WTC11 (cell line): ENCODE measurements around the gene NDUFAF8. TPM values are rescaled to one million over a fixed set of nuclear protein-coding genes. Genes with fewer than 3 reads are reported as not detected.

Source experiments
- ATAC-seq: fragments of 200-7000 bp; cut with Tn5 transposase; 2 replicates; pipeline ENCODE4 v1.10.0; 2021; ENCODE audit warnings: mild to moderate bottlenecking, moderate library complexity
- CTCF ChIA-PET: fragments of 300-600 bp; sonication (Branson Sonifier 250); formaldehyde crosslinking; loops from one replicate; lab custom pipeline; 2021; ENCODE audit warnings: antibody characterized with exemption; lab: Charles Lee
- POLR2A ChIA-PET: fragments of 350-600 bp; sonication (Branson Sonifier 250); formaldehyde crosslinking; loops from one replicate; lab custom pipeline; 2021; ENCODE audit warnings: antibody characterized with exemption; lab: Charles Lee
- DNase-seq: peaks from one replicate; pipeline ENCODE4 v3.0.0; 2021; ENCODE audit warnings: low spot score
- H3K27ac Mint-ChIP-seq: 2 replicates; pipeline ENCODE4 v1.8.0; 2021; ENCODE audit warnings: mixed read lengths
- H3K27me3 Mint-ChIP-seq: 2 replicates; pipeline ENCODE4 v1.8.0; 2021; ENCODE audit warnings: low read depth, mild to moderate bottlenecking, moderate library complexity, mixed read lengths
- H3K36me3 Mint-ChIP-seq: 2 replicates; pipeline ENCODE4 v1.8.0; 2021; ENCODE audit warnings: mixed read lengths
- H3K4me1 Mint-ChIP-seq: 2 replicates; pipeline ENCODE4 v1.8.0; 2022; ENCODE audit warnings: mixed read lengths
- H3K4me3 Mint-ChIP-seq: 2 replicates; pipeline ENCODE4 v1.8.0; 2021; ENCODE audit warnings: mild to moderate bottlenecking, moderate library complexity, mixed read lengths
- H3K9me3 Mint-ChIP-seq: 2 replicates; pipeline ENCODE4 v1.8.0; 2021; ENCODE audit warnings: mixed read lengths
- AR ChIP-seq: fragments of 250-450 bp; sonication (Bioruptor Pico); IDR thresholded peaks from 2 replicates; pipeline ENCODE4 v1.9.0; 2021; ENCODE audit warnings: mild to moderate bottlenecking
- CREM ChIP-seq: sonication (generic); formaldehyde crosslinking; IDR thresholded peaks from 2 replicates; pipeline ENCODE4 v1.8.1; 2022; ENCODE audit warnings: mild to moderate bottlenecking, missing genetic modification reagents, moderate library complexity
- E2F4 ChIP-seq: sonication (generic); formaldehyde crosslinking; IDR thresholded peaks from 2 replicates; pipeline ENCODE4 v1.8.1; 2022; ENCODE audit warnings: low read depth, mild to moderate bottlenecking, moderate library complexity, missing genetic modification reagents, borderline replicate concordance
- ESRRA ChIP-seq: sonication (generic); formaldehyde crosslinking; IDR thresholded peaks from 2 replicates; pipeline ENCODE4 v1.8.1; 2022; ENCODE audit warnings: mild to moderate bottlenecking, missing genetic modification reagents, borderline replicate concordance
- FOXP1 ChIP-seq: sonication (generic); formaldehyde crosslinking; IDR thresholded peaks from 2 replicates; pipeline ENCODE4 v1.8.0; 2022; ENCODE audit warnings: missing genetic modification reagents, mild to moderate bottlenecking, moderate library complexity, borderline replicate concordance
- GABPB1 ChIP-seq: sonication (generic); formaldehyde crosslinking; IDR thresholded peaks from 2 replicates; pipeline ENCODE4 v1.8.1; 2023; ENCODE audit warnings: mild to moderate bottlenecking, missing genetic modification reagents
- IRF1 ChIP-seq: sonication (generic); formaldehyde crosslinking; IDR thresholded peaks from 2 replicates; pipeline ENCODE4 v1.8.0; 2023; ENCODE audit warnings: missing genetic modification reagents
- IRF2 ChIP-seq: sonication (generic); formaldehyde crosslinking; IDR thresholded peaks from 2 replicates; pipeline ENCODE4 v1.8.0; 2022; ENCODE audit warnings: low read depth, missing genetic modification reagents, borderline replicate concordance
- MYBL2 ChIP-seq: sonication (generic); formaldehyde crosslinking; IDR thresholded peaks from 2 replicates; pipeline ENCODE4 v1.8.1; 2023; ENCODE audit warnings: mild to moderate bottlenecking, moderate library complexity, missing genetic modification reagents
- NFE2L1 ChIP-seq: sonication (generic); formaldehyde crosslinking; IDR thresholded peaks from 2 replicates; pipeline ENCODE4 v1.8.1; 2023; ENCODE audit warnings: missing genetic modification reagents
- NFYB ChIP-seq: sonication (generic); formaldehyde crosslinking; conservative IDR thresholded peaks from 2 replicates; pipeline ENCODE4 v1.8.0; 2022; ENCODE audit warnings: low read depth, missing genetic modification reagents
- NR1H2 ChIP-seq: sonication (generic); formaldehyde crosslinking; IDR thresholded peaks from 2 replicates; pipeline ENCODE4 v1.9.0; 2021; ENCODE audit warnings: mild to moderate bottlenecking, moderate library complexity, missing genetic modification reagents
- SOX15 ChIP-seq: fragments of 250-450 bp; sonication (Bioruptor Pico); IDR thresholded peaks from 2 replicates; pipeline ENCODE4 v1.9.0; 2021; ENCODE audit warnings: mild to moderate bottlenecking
- ZNF425 ChIP-seq: fragments of 250-450 bp; sonication (Bioruptor Pico); conservative IDR thresholded peaks from 2 replicates; pipeline ENCODE4 v1.9.0; 2021; ENCODE audit warnings: mild to moderate bottlenecking
- ZSCAN18 ChIP-seq: fragments of 250-450 bp; sonication (Bioruptor Pico); IDR thresholded peaks from 2 replicates; pipeline ENCODE4 v2.1.2; 2022; ENCODE audit warnings: mild to moderate bottlenecking, moderate library complexity
- total RNA-seq: library from RNA; stranded (reverse); gene quantifications from 3 replicates; pipeline ENCODE4 v1.2.3, GENCODE V29; 2021

NDUFAF8 gene
- total RNA-seq, 1 experiment from 2014 or later, result 73.0 TPM

- Mint-ChIP-seq H3K27ac (no peak overlapping the region), H3K4me1 (peaks cover under 1% of the 10 kb centered on the region), H3K27me3 (no peaks in the 10 kb centered on the region; the same call in 1 of the 2 replicates), H3K9me3 (no peaks in the 10 kb centered on the region), H3K36me3 (peaks cover 14% of the 10 kb centered on the region)
- ATAC-seq, result no peak
- POLR2A ChIA-PET, result interaction anchor here (0.7 kb wide), 1 partner anchor 89 kb away, joined by 3 read pairs; no protein-coding TSS in a partner anchor
- no peak for DNase-seq
- TF ChIP-seq NFE2L1 (CRISPR knock-in tag), result no peak
- TF ChIP-seq SOX15 (CRISPR knock-in tag), result no peak
- no peak for TF ChIP-seq MYBL2 (CRISPR knock-in tag)
- no peak for TF ChIP-seq NR1H2 (CRISPR knock-in tag)
- no peak for TF ChIP-seq E2F4 (CRISPR knock-in tag)
- no peak for TF ChIP-seq ZNF425 (CRISPR knock-in tag)
- TF ChIP-seq CREM (CRISPR knock-in tag), result no peak
- TF ChIP-seq FOXP1 (CRISPR knock-in tag), result no peak
- TF ChIP-seq ESRRA, result no peak
- TF ChIP-seq IRF2 (CRISPR knock-in tag), result no peak
- TF ChIP-seq GABPB1, result no peak
- TF ChIP-seq ZSCAN18 (CRISPR knock-in tag), result no peak
- TF ChIP-seq AR (CRISPR knock-in tag), result no peak
- TF ChIP-seq, all 79 proteins: peak for 0
- no peak overlapping the region for H3K4me3 Mint-ChIP-seq
- CTCF ChIA-PET, result interaction anchor here (0.9 kb wide), 1 partner anchor 90 kb away, joined by 4 read pairs; no protein-coding TSS in a partner anchor
These were observed 6.4 kb upstream of the NDUFAF8 start for GRCh38 chr17:81232616-81233241.

GRCh38 chr17:81233316-81233715 lies 5.8 kb upstream of the NDUFAF8 start:
- ATAC-seq (no peak), DNase-seq (no peak)
- H3K27ac Mint-ChIP-seq, result no peak overlapping the region
- peaks cover 14% of the 10 kb centered on the region for H3K36me3 Mint-ChIP-seq
- TF ChIP-seq IRF1 (CRISPR knock-in tag) (no peak), NFE2L1 (CRISPR knock-in tag) (no peak), NFYB (no peak)
- CTCF ChIA-PET, result no interaction called here
- peaks cover 5% of the 10 kb centered on the region for H3K4me1 Mint-ChIP-seq
- no peak overlapping the region for H3K4me3 Mint-ChIP-seq
- no peaks in the 10 kb centered on the region; the same call in 1 of the 2 replicates for H3K27me3 Mint-ChIP-seq
- no peaks in the 10 kb centered on the region for H3K9me3 Mint-ChIP-seq
- POLR2A ChIA-PET, result interaction anchor here (0.7 kb wide), 1 partner anchor 90 kb away, joined by 3 read pairs; no protein-coding TSS in a partner anchor
